ENCODE data around the gene TJP1.

DNA sequence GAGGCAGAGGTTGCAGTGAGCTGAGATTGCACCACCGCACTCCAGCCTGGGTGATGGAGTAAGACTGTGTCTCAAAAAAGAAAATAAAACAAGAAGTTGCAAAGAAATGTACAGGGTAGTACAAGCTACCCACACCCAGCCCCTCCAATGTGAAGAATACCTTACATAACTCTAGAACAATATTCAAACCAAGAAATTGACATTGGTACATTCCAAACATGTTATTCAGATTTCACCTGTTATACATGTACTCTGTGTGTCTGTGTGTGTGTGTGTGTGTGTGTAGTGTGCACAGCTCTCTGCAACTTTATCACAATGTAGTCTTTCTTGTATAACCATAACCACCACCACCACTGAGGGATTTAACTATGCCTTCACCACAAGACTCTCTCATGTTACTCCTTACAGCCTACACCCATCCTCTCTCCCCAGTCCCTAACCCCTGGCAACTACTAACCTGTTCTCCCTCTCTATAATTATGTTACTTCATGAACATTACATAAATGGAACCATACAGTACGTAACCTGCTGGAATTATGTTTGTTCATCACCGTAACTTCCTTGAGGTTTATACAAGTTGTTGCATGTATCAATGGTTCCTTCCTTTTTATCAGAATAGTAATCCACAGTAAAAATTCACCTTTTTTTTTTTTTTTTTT is 16.2 kb upstream of the TJP1 start:
- TF ChIP-seq, protein P1, sequence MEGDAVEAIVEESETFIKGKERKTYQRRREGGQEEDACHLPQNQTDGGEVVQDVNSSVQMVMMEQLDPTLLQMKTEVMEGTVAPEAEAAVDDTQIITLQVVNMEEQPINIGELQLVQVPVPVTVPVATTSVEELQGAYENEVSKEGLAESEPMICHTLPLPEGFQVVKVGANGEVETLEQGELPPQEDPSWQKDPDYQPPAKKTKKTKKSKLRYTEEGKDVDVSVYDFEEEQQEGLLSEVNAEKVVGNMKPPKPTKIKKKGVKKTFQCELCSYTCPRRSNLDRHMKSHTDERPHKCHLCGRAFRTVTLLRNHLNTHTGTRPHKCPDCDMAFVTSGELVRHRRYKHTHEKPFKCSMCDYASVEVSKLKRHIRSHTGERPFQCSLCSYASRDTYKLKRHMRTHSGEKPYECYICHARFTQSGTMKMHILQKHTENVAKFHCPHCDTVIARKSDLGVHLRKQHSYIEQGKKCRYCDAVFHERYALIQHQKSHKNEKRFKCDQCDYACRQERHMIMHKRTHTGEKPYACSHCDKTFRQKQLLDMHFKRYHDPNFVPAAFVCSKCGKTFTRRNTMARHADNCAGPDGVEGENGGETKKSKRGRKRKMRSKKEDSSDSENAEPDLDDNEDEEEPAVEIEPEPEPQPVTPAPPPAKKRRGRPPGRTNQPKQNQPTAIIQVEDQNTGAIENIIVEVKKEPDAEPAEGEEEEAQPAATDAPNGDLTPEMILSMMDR (conservative IDR thresholded peaks at IDR 0.05): no peak
- TF ChIP-seq EZH2 (IDR thresholded peaks at IDR 0.05; ENCODE audit: low read depth): no peak

All from PC-9 (cell line).